Hematopoietic multipotent progenitor cell treated with erythropoietin and hydrocortisone succinate and interleukin-3 and kit ligand, for 8 days (in vitro differentiated cells): Measurements from ENCODE around the gene CEND1.

Experiments used
- DNase-seq: peaks from one replicate; pipeline ENCODE4 v3.0.0-alpha.2; 2015

The CEND1 gene

GRCh38 chr11:811446-812245, 21.8 kb upstream of the CEND1 start:
- DNase-seq = peak; percentile 57

GRCh38 chr11:810040-810567, 20.2 kb upstream of the CEND1 start:
- DNase-seq = no peak

GRCh38 chr11:809287-810039, 19.6 kb upstream of the CEND1 start, which contains the start of gene RPLP2:
Gene RPLP2 (plus strand): TSS chr11:809967. CDS start chr11:810235, 268 bp downstream.
- peak; percentile 97 for DNase-seq

- DNase-seq = peak; percentile 46
These were observed 18.8 kb upstream of the CEND1 start for GRCh38 chr11:808427-809286.

- peak; percentile 12 for DNase-seq
These were observed 14.7 kb upstream of the CEND1 start for GRCh38 chr11:804599-804964.

GRCh38 chr11:803770-804598, 14.1 kb upstream of the CEND1 start:
- no peak for DNase-seq

- no peak for DNase-seq
These were observed 13.5 kb upstream of the CEND1 start for GRCh38 chr11:803467-803742.

GRCh38 chr11:802693-803466, 13.0 kb upstream of the CEND1 start:
- no peak for DNase-seq

GRCh38 chr11:802018-802617, 12.2 kb upstream of the CEND1 start:
- DNase-seq = no peak

- no peak for DNase-seq
These were observed 11.3 kb upstream of the CEND1 start for GRCh38 chr11:801097-801780.

GRCh38 chr11:800473-800872, 10.6 kb upstream of the CEND1 start:
- DNase-seq = no peak

GRCh38 chr11:799641-800316, 9.9 kb upstream of the CEND1 start:
- no peak for DNase-seq

GRCh38 chr11:798093-798713, 8.3 kb upstream of the CEND1 start, which contains the start of gene SLC25A22:
Gene SLC25A22 (minus strand): TSS chr11:798281. CDS start chr11:795006, 3,275 bp downstream.
- DNase-seq = peak; percentile 77

GRCh38 chr11:797296-798092, 7.6 kb upstream of the CEND1 start:
- DNase-seq = peak; percentile 73

GRCh38 chr11:796565-797295, 6.8 kb upstream of the CEND1 start:
- no peak for DNase-seq

GRCh38 chr11:795634-796564, 6.0 kb upstream of the CEND1 start:
- DNase-seq = peak; percentile 73
